Raji (cell line): ENCODE data around the gene PHKG1.
A peak's percentile ranks its signal among the peaks of the same experiment; 100 is the strongest.

Source experiments
- POLR2A ChIP-seq: IDR thresholded peaks from 2 replicates; pipeline ENCODE4 v1.6.1; 2011; ENCODE audit warnings: low read depth, low read length, control low read depth; ENCODE audit not compliant: insufficient read depth

Gene PHKG1

DNA sequence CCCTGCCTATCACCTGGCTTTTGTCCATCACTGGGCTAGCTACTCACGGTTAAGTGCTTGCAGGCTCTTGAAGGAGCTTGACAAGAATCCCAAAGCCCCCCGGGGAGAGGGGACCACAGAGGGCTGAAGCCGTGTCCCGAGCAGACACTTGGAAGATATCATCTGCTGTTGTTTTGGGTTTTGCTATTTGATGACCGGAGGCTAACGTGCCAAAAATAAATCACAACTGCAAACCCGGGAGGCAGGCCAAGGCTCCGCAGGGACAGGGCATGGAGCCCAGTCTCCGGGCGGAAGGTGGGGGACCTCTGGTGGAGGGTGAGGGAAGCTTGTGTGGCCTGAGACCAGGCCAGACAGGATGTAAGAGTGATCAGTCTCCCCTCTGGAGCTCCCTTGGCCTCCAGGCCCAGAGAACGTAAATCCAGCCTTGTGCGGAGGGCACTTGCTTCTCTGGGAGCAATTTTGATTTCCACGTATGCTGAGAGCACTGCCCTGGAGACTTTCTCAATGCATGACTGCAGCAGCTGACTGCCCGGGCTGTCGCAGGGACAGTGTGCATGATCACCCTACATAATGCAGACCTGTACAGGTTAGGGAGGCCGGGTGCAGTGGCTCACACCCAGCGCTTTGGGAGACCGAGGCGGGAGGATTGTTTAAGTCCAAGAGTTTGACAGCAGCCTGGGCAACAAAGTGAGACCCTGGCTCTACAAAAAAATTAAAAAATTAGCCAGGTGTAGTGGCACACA is at the start of gene PHKG1:
Gene PHKG1, minus strand, starts transcription at position 164 of the 743 bp plus-strand sequence. CDS start 4,011 bp downstream, outside the sequence.
- TF ChIP-seq POLR2A, result no peak

GRCh38 chr7:56127241-56127975 is 34.7 kb upstream of the PHKG1 start:
- TF ChIP-seq POLR2A, result no peak

DNA sequence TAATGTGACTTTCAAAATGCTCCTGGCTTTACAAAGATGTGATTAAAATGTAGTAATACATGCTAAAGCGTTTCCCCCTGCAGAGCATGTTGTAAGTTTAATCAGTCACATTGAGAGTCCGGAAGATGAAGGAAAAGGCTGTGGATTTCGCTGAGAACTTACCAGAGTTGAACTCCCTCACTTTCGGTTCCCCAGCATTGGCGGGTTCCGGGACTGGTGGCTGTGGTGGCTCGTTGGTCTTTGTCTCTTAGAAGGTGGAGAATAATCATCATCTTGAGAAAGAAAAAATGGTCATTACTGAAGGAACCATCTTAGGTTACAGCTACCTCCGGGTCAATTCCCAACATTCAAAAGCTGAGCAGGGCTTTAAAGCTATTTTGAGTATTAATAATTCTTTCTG is 33.1 kb upstream of the PHKG1 start:
- TF ChIP-seq POLR2A, result no peak

DNA sequence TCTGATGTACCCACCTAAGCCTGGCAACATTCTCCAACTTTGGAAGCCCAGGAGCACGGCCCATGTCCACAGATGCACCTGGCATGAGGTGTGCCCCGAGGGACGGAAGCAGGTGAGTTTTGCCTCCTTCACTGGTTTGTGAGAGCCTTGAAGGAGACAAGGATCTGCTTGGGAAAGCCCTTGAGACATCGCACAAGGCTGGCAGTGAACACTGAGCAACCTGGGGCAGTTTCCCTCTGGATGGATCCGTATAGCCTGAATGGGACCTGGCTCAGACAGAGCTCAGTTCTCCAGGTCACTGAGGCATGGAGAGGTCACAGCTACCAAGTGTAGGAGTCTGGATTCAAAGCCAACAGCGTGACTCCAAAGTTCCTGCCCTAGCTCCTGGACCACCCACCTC is 32.2 kb upstream of the PHKG1 start:
- TF ChIP-seq POLR2A, result no peak

DNA sequence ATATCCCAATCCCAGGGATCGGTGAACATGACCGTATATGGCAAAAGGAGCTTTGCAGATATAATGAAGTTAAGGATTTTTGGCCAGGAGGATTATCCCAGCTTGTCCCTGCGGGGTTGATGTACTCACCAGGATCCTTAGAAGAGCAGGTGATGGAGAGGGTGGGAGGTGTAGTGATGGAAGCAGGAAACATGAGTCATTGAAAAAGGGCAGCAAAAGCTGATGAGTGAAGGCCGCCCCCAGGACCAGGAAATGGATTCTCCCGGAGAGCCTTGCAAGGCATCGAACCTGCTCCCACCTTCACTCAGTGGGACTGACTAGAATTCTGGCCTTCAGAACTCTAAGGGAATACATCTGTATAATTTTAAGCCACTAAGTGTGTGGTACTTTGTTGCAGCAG is 28.7 kb upstream of the PHKG1 start:
- no peak for TF ChIP-seq POLR2A

DNA sequence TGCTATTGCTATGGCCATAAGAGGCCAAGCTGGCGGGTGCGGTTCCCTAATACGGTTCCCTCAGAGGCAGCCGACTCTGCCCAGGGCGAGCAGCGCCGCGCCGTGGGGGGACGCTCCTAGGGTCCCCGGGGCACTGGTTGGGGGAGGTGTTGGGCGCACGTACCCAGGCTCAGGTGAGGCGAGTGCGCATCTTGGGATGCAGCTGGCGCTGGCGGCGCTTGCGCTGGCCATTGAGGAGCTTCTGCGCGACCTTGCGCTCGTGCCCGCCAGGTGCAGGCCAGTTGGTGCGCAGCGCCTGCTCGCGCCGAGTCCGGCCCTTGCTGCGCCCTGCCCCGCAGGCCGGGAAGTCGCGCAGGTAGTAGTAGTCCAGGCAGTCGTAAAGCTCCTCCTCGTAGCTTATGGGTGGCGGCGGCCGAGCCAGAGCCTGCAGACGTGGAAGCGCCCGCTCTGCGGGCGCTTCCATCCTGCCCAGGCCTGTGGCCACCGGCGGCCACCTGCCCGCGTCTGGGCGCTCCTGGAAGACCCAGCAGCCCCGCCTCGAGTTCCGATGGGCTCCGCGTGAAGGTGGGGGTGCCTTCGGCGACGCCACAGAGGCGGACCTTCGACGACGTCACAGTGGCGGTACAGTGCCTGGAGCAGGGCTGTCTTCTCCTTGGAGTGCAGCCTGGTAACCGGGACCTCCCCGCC is 23.2 kb upstream of the PHKG1 start, which contains the start of gene NUPR2:
Gene NUPR2, minus strand, starts transcription at position 566 of the 687 bp plus-strand sequence. Its CDS starts 103 bp downstream, at position 463.
- no peak for TF ChIP-seq POLR2A

DNA sequence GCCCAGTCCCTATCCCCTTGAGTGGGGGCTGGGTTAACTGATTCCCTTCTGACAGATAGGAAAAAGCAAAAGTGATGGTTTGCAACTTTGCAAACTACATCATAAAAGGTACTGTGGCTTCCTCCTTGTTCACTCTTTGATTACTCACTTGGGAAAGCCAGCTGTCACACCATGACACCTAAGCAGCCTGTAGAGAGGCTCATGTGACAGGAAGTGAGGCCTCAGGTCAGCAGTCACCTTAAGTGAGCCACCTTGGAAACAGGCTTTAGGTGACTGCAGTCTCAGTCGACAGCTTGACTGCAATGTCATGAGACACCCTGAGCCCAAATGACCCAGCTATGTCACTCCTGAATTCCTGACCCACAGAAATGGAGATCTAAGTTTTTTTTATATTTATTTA is 17.9 kb upstream of the PHKG1 start:
- no peak for TF ChIP-seq POLR2A

DNA sequence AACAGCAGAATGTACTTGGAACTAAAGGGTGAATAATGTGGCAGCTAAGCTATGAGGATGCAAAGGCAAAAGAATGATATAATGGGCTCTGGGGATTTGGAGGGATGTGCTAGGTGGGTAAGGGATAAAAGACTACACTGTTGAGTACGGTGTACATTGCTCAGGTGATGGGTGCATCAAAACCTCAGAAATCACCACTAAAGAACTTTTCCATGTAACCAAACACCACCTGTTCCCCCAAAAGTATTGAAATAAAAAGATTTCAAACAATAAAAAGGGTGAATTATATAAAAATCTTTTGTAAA is 15.2 kb upstream of the PHKG1 start:
- no peak for TF ChIP-seq POLR2A

DNA sequence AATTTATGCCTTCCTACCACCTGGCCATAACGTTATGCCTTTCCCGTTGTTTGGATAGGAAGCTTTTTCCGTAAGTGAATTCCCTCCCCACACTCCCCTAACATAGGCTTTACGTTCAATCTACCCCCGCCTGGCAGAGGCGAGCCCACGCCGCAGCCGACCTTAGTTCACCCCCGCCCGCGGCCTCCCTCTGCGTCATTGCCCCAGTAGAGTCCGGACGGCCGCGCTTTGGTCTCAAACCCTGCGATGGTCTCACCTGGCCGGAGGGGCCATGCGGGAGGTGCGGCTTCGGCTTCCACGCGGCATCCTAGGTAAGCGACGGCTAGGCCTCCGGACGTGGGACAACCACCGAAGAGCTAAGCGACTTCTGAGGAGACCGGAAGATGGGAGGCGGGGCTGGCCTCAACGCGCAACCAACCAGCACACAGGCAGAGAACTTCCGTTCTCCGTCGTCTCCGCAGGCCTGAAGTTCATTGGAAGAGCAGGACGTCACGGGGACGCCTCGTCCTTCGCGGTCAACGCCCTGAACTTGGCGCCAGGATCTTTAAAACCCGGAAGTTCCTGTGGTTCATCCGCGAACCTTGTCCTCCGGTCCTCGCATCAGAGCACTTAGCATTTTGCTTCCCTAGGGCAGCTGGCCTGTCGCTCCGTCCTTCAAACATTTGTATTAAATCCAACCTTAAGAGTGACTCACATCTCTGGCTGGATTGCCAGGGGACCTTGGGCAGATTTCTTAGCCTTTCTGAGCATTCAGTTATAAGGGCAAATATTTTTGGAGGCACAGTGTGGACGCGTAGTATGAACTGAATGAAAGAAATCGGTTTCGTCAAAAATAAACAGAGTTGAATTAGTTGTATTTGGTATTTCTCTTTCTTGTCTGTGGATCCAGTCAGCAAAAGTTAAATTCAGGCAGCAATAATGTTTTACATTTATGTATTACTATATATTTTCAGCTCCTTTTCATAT is 13.6 kb upstream of the PHKG1 start, which contains the start of gene CHCHD2:
Gene CHCHD2, minus strand, starts transcription at position 369 of the 966 bp plus-strand sequence. Its CDS starts 63 bp downstream, at position 306.
- TF ChIP-seq POLR2A, result peak; percentile 75

DNA sequence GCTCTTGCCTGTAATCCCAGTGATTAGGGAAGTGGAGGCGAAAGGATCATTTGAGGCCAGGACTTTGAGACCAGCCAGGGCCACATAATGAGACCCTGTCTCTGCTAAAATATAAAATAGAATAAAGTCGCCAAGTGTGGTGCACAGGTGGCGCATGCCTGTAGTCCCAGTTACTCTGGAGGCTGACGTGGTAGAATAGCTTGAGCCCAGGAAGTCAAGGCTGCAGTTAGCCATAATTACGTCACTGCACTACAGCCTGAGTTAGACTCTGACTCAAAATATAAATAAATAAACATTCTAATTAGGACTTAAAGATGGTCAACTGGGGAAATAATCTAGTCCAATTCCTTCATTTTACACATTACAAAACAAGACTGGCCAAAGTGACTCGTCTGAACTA is 12.8 kb upstream of the PHKG1 start:
- no peak for TF ChIP-seq POLR2A

DNA sequence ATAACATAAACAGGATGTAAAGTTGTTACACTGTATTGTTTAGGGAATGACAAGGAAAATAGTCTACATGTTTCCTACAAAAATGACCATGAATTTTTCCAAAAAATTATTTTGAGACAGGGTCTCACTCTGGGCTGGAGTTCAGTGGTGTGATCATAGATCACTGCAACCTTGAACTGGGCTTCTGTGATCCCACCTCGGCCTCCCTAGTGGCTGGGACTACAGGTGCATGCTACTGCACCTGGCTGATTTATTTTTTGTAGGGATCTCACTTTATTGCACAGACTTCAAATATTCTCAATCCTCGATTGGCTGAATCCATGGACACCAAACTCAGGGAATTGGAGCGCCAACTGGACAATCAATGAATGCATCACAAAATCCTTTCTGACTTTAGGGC is 6.9 kb upstream of the PHKG1 start:
- TF ChIP-seq POLR2A, result no peak

GRCh38 chr7:56097700-56098099 is 4.9 kb upstream of the PHKG1 start:
- no peak for TF ChIP-seq POLR2A

DNA sequence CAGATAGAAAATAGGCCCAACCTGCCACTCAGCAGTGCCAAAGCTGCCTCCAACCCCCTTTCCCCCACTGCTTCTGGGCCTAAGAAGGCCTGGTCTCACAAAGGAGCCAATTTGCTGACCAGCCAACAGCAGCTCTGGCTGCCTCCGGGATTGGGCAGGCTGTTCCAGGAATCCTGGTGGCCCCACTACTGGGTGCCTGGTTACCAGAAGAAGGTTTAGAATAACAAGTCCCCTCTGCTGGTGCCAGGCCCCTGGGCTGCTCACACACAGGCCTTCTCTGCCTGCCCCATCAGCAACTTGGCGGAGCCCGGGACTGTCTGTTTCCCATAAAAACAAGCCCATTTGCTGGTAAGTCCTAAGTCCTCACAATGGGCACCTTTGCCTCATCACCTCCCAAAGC is 1.2 kb downstream of the PHKG1 start:
- no peak for TF ChIP-seq POLR2A

DNA sequence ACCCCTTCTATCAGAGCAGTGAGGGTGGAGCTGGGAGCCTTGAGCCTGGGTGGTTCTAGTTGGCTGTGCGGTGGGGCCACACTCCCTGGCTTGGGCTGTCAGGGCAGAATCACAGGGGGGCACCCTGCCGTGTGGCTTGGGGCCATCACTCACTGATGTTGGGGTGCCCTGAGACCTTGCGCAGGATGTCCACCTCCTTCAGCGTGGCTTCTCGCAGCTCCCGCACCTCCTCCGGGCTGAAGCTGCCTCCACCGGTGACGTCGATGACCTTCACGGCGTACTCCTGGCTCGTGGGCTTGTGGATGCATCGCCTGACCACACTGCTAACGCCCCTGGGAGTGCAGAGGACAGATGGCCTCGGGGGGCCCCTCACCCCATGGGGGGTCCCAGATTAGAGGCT is 5.3 kb downstream of the PHKG1 start:
- TF ChIP-seq POLR2A, result no peak

- no peak for TF ChIP-seq POLR2A
These were observed 6.0 kb downstream of the PHKG1 start for GRCh38 chr7:56086761-56087160.
